GM19455 (cell line): ENCODE results near the gene WDR64.
"Not testable (repeated sequence)": the region's sequence is repeated elsewhere in the genome, so short reads cannot be mapped to it uniquely, and the experiment has no call there.

ENCODE experiments used
- ATAC-seq: cut with Tn5 transposase; IDR thresholded peaks from one replicate; pipeline ENCODE4 v1.9.1; 2021; ENCODE audit not compliant: unreplicated experiment

The WDR64 gene

GRCh38 chr1:241698177-241698576 is 46.1 kb downstream of the WDR64 start:
- no peak for ATAC-seq

DNA sequence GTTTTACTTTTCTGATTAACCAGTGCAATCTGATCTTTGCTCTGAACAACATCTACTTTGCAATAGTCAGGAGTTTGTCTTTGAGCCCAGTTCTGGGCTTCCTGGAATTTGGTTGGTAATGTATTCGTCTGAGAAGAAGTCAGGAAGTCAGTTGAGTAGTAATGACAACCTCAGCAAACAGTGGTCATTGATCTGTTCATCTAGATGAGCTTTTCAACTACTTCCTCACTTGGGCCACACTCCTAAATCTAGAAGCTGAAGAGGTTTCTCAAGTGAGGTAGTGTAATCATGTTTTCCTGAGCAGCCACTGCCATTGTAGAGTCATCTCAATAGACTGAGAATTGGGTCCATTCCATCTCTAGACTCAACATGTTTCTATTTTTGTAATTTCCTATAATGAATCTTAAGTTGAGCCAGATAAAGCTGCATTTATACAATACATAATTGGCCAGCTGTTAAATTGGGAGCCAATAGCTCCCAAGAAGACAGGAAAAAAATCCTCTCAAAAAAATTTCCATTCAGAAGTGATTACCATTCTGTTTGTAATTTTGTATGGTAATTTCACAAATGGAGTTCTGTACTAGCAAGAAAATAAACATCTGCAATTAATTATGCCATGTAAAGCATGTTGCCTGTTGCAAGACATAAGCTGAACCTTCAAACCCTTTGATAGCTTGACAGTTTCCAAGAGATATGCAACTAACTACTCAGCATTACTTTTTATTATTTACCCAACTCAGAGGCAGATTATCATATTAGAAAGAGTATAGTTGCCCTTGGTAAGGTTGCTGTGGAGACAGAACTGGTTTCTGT is 49.6 kb downstream of the WDR64 start:
- no peak for ATAC-seq

DNA sequence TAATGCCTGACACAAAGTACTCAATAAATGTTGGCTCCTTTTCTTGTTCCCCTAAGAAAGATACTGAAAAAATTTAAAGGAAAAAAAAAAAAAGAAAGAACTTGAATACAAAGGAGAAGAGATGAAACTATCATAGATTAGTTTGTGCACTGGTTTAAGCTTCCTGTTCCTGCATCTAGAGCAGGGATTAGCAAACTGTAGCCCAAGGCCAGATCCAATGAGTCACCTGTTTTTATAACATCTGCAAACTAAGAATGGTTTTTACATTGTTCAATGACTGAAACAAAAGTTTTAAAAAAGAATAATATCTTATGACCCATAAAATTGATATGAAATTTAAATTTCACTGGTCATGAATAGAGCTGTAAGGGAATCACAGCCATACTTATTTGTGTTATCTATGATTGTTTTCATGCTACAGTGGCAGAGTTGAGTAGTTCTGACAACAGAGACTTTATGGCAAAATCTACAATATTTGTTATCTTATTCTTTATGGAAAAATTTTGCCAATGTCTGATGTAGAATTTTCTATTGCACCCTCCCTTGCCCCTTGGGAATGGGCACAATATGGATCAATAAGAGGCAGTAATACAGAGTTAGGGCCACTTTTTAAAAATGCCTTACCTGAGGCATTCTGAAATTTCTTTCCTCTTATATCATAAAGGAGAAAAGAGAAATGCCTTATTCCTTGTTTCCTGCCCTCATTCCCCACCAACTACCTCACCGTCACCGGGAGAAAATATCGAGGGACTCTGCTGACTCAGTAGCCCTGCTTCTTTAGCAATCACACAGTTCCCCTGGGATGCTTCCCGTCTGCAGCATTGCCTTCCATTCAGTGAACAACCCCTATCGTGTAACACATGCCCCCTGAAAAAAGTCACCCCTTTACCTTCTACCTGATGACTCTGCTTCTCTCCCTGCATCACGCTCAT is 50.6 kb downstream of the WDR64 start:
- ATAC-seq: no peak

GRCh38 chr1:241703739-241704138 is 51.7 kb downstream of the WDR64 start:
- not testable (repeated sequence) for ATAC-seq

DNA sequence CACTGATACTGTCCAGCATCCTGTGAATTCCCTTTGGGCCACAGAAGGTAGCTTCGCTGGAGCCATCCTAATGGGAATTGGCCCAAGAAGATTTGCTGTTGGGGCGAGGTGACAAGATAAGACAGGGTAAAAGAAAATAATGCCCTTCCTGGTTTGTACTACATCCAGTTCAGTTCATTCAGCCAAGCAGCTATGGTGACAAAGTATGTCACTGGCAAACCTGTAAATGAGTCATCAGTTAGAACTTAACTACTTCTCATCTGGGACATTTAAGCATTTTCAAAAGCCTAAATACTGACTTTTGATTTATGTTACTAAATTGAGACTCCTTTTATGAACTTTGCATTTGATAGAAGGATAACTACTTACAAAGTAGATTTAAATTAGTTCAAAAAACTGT is 54.2 kb downstream of the WDR64 start:
- ATAC-seq: no peak

- ATAC-seq: no peak
Observed at GRCh38 chr1:241706967-241707366, 54.9 kb downstream of the WDR64 start.

GRCh38 chr1:241707442-241707841 is 55.4 kb downstream of the WDR64 start:
- no peak for ATAC-seq

DNA sequence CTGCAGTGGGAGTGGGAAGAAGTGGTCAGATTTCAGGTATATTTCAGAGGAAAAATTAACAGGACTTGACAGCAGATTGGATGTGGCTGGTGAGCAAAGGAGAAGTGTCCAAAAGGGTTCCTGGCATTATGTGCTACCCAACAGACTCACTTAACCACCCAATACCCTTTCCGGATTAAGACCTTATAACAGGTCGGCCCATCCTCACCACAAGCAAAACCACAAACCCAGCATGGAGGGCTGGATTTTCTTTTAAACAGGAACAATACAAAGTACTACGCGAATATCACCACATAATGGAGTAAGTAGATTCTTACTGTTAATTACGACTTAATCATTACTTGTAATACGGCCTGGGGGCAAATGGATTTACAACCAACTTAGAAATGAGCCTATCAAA is 59.2 kb downstream of the WDR64 start:
- ATAC-seq: no peak

- ATAC-seq: no peak
Observed at GRCh38 chr1:241713316-241713715, 61.2 kb downstream of the WDR64 start.

DNA sequence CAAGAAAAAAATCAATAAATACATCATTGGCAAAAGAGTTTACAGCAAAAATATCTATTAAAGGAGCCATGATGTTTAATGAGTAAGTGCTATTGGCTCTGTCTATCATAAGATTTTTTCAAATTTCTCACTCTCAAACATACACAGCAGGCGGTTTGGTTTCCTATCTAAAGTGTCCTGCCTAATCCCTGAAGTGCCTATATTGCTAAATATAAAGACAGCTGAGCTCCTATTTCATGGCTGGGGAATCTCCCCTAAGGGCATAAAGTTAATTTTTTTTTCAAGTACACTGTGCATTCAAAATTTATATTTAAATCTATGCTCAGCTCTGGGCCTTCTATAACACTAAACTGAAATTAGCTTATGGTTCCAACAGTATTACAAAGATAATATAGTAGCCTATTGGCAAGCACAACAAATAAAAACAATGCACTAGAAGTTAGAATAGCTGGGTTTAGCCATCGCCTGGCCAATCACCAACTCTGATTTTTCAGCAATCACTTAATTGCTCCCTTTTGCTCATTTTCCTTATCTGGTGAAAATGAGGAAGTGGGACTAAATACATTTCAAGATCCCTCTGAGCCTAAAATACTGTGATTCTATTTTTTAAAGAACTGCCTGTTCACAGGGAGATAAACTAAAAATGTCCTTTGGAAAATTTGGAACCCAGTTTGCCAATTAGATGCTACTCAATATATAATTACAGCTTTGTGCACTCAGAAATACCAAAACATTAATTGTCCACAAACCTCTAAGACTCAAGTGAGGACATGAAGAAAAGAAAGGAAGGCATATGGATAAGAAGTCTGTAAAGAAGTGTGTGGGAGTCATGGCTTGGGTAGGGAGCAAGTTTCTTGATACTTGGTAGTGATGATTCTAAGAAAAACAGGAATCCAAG is 62.5 kb downstream of the WDR64 start:
- no peak for ATAC-seq

- no peak for ATAC-seq
Observed at GRCh38 chr1:241715435-241715834, 63.4 kb downstream of the WDR64 start.

DNA sequence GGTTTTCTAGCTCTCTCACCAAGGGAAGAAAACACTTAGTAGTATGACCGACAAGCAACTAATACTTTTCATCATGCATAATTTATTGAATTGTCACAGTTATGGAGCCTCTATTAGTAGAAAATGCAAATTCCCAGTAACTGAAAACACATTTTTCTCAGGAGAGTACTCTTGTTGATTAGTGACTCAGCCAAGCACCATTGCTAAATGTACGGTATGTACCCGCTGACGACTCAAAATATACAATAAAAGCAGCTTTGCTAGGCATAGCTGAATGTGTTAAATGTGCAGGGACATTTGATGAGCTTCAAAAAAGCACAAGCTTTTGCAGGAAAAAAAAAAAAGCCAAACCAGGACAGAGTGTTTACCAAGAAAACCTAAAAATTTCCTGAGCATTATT is 63.9 kb downstream of the WDR64 start:
- ATAC-seq: no peak

GRCh38 chr1:241716915-241717656 is 65.0 kb downstream of the WDR64 start:
- ATAC-seq: no peak

DNA sequence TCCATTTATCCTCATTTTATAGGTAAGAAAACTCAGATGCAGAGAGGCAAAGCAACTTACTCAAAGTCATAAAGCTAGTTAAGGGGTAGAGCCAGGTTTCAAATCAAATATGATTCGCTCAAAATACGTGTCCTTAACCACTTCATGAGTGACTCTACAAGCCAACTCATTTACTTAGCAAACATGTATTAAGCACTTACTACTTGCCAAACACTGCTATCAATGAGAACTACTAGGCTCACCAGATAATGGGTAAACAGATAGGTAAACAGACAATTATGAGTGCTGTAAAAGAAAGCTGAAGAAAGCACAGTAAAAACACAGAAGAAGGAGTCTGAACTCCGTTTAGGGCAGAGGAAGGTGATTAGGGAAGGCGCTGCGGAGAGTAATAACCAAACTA is 65.9 kb downstream of the WDR64 start:
- ATAC-seq: no peak

DNA sequence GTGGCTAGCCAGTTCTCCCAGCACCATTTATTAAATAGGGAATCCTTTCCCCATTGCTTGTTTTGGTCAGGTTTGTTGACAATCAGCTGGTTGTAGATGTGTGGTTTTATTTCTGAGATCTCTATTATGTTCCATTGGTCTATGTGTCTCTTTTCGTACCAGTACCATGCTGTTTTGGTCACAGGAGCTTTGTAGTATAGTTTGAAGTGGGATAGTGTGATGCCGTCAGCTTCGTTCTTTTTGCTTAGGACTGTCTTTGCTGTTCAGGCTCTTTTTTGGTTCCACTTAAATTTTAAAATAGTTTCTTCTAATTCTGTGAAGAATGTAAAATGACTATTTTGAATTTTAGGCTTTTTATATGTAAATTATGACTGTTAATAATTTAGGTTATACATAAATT is 68.9 kb downstream of the WDR64 start:
- no peak for ATAC-seq

DNA sequence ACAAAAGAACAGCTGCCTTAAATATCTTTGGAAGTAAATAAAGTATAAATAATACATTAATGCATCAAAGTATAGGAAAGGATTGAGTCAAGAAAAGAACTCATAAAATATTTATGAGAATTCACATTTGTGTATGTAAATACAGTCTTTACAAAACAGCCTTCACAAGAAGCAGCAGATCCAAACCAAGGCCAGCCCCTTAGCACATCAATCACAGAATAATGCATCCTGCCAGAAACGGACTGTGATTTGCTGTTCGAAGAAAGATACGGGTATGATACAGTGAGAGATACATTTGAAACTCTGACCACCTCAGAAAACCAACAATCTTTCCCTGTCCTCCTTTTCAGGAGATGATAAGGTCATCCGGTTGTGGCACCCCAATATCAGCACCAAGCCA is 70.9 kb downstream of the WDR64 start:
- ATAC-seq: no peak

- ATAC-seq: no peak
Observed at GRCh38 chr1:241724741-241725356, 72.8 kb downstream of the WDR64 start.

- ATAC-seq: no peak
Observed at GRCh38 chr1:241730031-241730430, 78.0 kb downstream of the WDR64 start.

GRCh38 chr1:241733899-241734298 is 81.8 kb downstream of the WDR64 start:
- ATAC-seq: no peak

DNA sequence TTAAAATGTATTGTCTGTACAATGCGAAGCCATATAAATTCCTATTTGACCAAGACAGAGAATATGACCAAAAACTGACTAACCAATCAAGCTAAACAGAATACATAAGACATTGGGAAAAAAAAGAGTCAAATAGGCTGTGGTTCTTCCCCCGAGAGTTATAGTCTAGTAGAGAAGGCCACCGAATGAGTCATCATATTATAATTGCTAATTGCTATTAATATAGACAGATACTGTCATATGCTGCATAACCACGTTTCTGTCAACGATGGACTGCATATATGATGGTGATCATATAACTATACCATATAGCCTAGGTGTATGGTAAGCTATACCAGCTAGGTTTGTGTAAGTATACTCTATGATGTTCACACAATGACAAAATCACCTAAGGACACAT is 82.5 kb downstream of the WDR64 start:
- ATAC-seq: no peak
